Trophoblast cell (in vitro differentiated cells and primary cell): ENCODE results near the gene ORAI1.
"Not testable (repeated sequence)": the region's sequence is repeated elsewhere in the genome, so short reads cannot be mapped to it uniquely, and the experiment has no call there.

Source experiments
- DNase-seq, 2 donors: peaks; one replicate each; pipeline ENCODE4 v3.0.0-alpha.2; 2016
- H2AFZ ChIP-seq: 2 replicates; pipeline ENCODE4 v1.6.1; 2013; ENCODE audit warnings: low read length, moderate library complexity, mild to moderate bottlenecking; ENCODE audit not compliant: insufficient read depth, poor library complexity
- H2AK5ac ChIP-seq: 2 replicates; pipeline ENCODE4 v1.6.1; 2013; ENCODE audit warnings: mild to moderate bottlenecking, low read length
- H2BK120ac ChIP-seq: 2 replicates; pipeline ENCODE4 v1.6.1; 2013; ENCODE audit warnings: low read length, mild to moderate bottlenecking, moderate library complexity; ENCODE audit not compliant: insufficient read depth, poor library complexity
- H2BK12ac ChIP-seq: 2 replicates; pipeline ENCODE4 v1.6.1; 2013; ENCODE audit warnings: mild to moderate bottlenecking, low read length, moderate library complexity
- H2BK5ac ChIP-seq: 2 replicates; pipeline ENCODE4 v1.6.1; 2013; ENCODE audit warnings: low read length, low read depth, moderate library complexity, mild to moderate bottlenecking; ENCODE audit not compliant: poor library complexity
- H3K14ac ChIP-seq: 2 replicates; pipeline ENCODE4 v1.6.1; 2013; ENCODE audit warnings: mild to moderate bottlenecking, low read length
- H3K18ac ChIP-seq: 2 replicates; pipeline ENCODE4 v1.6.1; 2013; ENCODE audit warnings: mild to moderate bottlenecking, low read length
- H3K23ac ChIP-seq: 2 replicates; pipeline ENCODE4 v1.6.1; 2013; ENCODE audit warnings: low read length
- H3K27ac ChIP-seq: 2 replicates; pipeline ENCODE4 v1.5.1; 2013; ENCODE audit warnings: low read depth, mild to moderate bottlenecking, inconsistent platforms, low read length, moderate library complexity
- H3K27me3 ChIP-seq: 2 replicates; pipeline ENCODE4 v1.6.1; 2013; ENCODE audit warnings: inconsistent platforms, mild to moderate bottlenecking, low read length, moderate library complexity; ENCODE audit not compliant: insufficient read depth
- H3K36me3 ChIP-seq, 2 experiments: 1 replicate in 1 of 2; 2 replicates in 1 of 2; pipeline ENCODE4 v1.6.1; 2013; ENCODE audit warnings: low read length in 2 of 2, mild to moderate bottlenecking in 2 of 2, moderate library complexity in 1 of 2; ENCODE audit not compliant: insufficient read depth in 2 of 2, control insufficient read depth in 1 of 2
- H3K4ac ChIP-seq: 2 replicates; pipeline ENCODE4 v1.6.1; 2013; ENCODE audit warnings: low read depth, mild to moderate bottlenecking, low read length, moderate library complexity
- H3K4me1 ChIP-seq, 2 experiments: 1 replicate in 1 of 2; 2 replicates in 1 of 2; pipeline ENCODE4 v1.6.1; 2013; ENCODE audit warnings: low read length in 2 of 2, mild to moderate bottlenecking in 2 of 2, moderate library complexity in 1 of 2; ENCODE audit not compliant: insufficient read depth in 2 of 2, control insufficient read depth in 1 of 2
- H3K4me2 ChIP-seq: 2 replicates; pipeline ENCODE4 v1.6.1; 2013; ENCODE audit warnings: inconsistent platforms, mild to moderate bottlenecking, low read length, moderate library complexity
- H3K4me3 ChIP-seq: 2 replicates; pipeline ENCODE4 v1.5.1; 2013; ENCODE audit warnings: mild to moderate bottlenecking, low read depth, low read length, inconsistent platforms
- H3K79me1 ChIP-seq: one replicate; pipeline ENCODE4 v1.6.1; 2013; ENCODE audit warnings: low read length
- H3K79me2 ChIP-seq: 2 replicates; pipeline ENCODE4 v1.6.1; 2013; ENCODE audit warnings: low read length, mild to moderate bottlenecking; ENCODE audit not compliant: control insufficient read depth, insufficient read depth, poor library complexity
- H3K9ac ChIP-seq: 2 replicates; pipeline ENCODE4 v1.6.1; 2013; ENCODE audit warnings: mild to moderate bottlenecking, low read length
- H3K9me3 ChIP-seq: 2 replicates; pipeline ENCODE4 v1.6.1; 2013; ENCODE audit warnings: low read depth, mild to moderate bottlenecking, control low read depth, inconsistent platforms, low read length; ENCODE audit not compliant: insufficient read depth
- H4K12ac ChIP-seq: 2 replicates; pipeline ENCODE4 v1.6.1; 2013; ENCODE audit warnings: low read depth, mild to moderate bottlenecking, low read length, moderate library complexity
- H4K8ac ChIP-seq: 2 replicates; pipeline ENCODE4 v1.6.1; 2013; ENCODE audit warnings: low read depth, mild to moderate bottlenecking, low read length, moderate library complexity
- H4K91ac ChIP-seq: one replicate; pipeline ENCODE4 v1.6.1; 2013; ENCODE audit warnings: low read depth, mild to moderate bottlenecking, low read length, moderate library complexity
- WGBS: extraction: QIAGEN DNeasy Blood & Tissue Kit; methylation state at CpG from one replicate; pipeline ENCODE4 v1.1.7; 2013; ENCODE audit warnings: missing lambda C conversion rate; ENCODE audit not compliant: insufficient read length, insufficient coverage; ENCODE audit errors: extremely low coverage; 5-methylcytosine and 5-hydroxymethylcytosine counted together

ORAI1 gene

GRCh38 chr12:121580959-121581685, 45.2 kb upstream of the ORAI1 start, which contains the start of gene KDM2B:
TSS of gene KDM2B (minus strand) at chr12:121581023. CDS start at chr12:121580911, 112 bp downstream.
- WGBS, result no CpG with 5 or more reads among the region's 23 CpGs
- peaks cover 6% of the 10 kb centered on the region for H3K79me2 ChIP-seq
- H3K4ac ChIP-seq, result peak within 1 kb of the TSS; percentile 29
- no peaks in the 10 kb centered on the region for H3K9me3 ChIP-seq
- peaks cover 23 to 42% of the 10 kb centered on the region in 2 experiments for H3K4me1 ChIP-seq
- H2BK120ac ChIP-seq, result peak within 1 kb of the TSS; percentile 84
- H2AFZ ChIP-seq, result peak within 1 kb of the TSS; percentile 40
- H4K91ac ChIP-seq, result peak within 1 kb of the TSS; percentile 82
- DNase-seq, result peak; percentile 27 to 67
- peak within 1 kb of the TSS; percentile 89 for H3K4me2 ChIP-seq
- no peak within 1 kb of the TSS for H3K23ac ChIP-seq
- H2BK12ac ChIP-seq, result no peak within 1 kb of the TSS
- H2AK5ac ChIP-seq, result no peak within 1 kb of the TSS
- H3K36me3 ChIP-seq, result no peaks in the 10 kb centered on the region
- H3K79me1 ChIP-seq, result peaks cover 35% of the 10 kb centered on the region
- H2BK5ac ChIP-seq, result peak within 1 kb of the TSS; percentile 75
- H3K27ac ChIP-seq, result peak within 1 kb of the TSS; percentile 79
- H3K27me3 ChIP-seq, result no peaks in the 10 kb centered on the region
- peak within 1 kb of the TSS; percentile 79 for H3K18ac ChIP-seq
- H4K12ac ChIP-seq, result peak within 1 kb of the TSS; percentile 59
- peak within 1 kb of the TSS; percentile 6 for H3K9ac ChIP-seq
- peak within 1 kb of the TSS; percentile 72 for H3K4me3 ChIP-seq
- H4K8ac ChIP-seq, result peak within 1 kb of the TSS; percentile 48
- peak within 1 kb of the TSS; percentile 71 for H3K14ac ChIP-seq

GRCh38 chr12:121581686-121582429, 44.5 kb upstream of the ORAI1 start:
- H3K36me3 ChIP-seq, result no peaks in the 10 kb centered on the region
- no peak overlapping the region for H2AFZ ChIP-seq
- no peak overlapping the region for H3K4ac ChIP-seq
- peak overlapping the region; percentile 45 for H3K4me2 ChIP-seq
- H3K79me2 ChIP-seq, result peaks cover 4% of the 10 kb centered on the region
- H3K27ac ChIP-seq, result peak overlapping the region; percentile 47
- no peak overlapping the region for H3K4me3 ChIP-seq
- H3K23ac ChIP-seq, result no peak overlapping the region
- no peaks in the 10 kb centered on the region for H3K27me3 ChIP-seq
- H3K9me3 ChIP-seq, result no peaks in the 10 kb centered on the region
- no peak overlapping the region for H3K14ac ChIP-seq
- no peak overlapping the region for H3K9ac ChIP-seq
- no peak for DNase-seq
- peaks cover 29% of the 10 kb centered on the region for H3K79me1 ChIP-seq
- no peak overlapping the region for H3K18ac ChIP-seq
- no CpG with 5 or more reads among the region's 17 CpGs for WGBS
- no peak overlapping the region for H4K91ac ChIP-seq
- H2AK5ac ChIP-seq, result no peak overlapping the region
- H4K8ac ChIP-seq, result peak overlapping the region; percentile 46
- peak overlapping the region; percentile 29 for H2BK12ac ChIP-seq
- no peak overlapping the region for H2BK120ac ChIP-seq
- no peak overlapping the region for H4K12ac ChIP-seq
- H3K4me1 ChIP-seq, result peaks cover 21 to 35% of the 10 kb centered on the region in 2 experiments
- H2BK5ac ChIP-seq, result no peak overlapping the region

DNA sequence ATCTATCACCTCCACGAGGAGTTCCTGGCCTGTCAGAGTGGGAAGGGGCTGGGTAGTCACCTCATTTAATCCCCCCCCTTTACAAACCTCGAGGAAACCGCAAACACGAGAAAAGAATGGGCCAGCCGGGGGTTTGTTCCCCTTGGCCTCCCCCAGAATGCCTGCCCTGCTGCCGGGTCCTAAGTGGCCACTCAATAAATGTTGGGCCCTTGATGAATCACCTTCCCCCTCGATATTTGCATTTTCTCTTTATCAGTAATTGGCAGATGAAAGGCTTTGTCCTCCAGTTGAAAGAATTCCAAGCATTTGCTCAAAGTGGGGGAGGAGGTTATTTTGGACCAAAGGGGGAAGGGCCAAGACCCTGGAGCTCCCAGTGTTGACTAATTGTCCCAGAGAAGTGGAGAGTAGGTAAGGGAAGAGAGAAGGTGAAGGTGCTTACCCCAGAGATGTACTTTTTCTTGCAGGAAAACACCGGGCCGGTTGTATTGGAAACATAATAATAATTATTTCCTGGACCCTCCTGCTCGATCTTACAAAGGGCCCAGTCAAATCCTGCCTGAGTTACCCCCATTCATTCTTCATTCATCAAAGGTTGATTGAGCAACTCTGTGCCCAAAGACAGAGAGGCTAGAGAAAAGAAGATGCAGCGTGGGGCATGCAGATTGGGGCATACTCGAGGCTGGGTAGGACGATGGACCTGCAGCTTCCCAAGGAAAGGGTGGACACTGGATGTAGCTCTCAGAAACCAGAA, 43.6 kb upstream of the ORAI1 start:
- H3K4ac ChIP-seq, result peak overlapping the region; percentile 28
- no peak overlapping the region for H4K8ac ChIP-seq
- peak overlapping the region; percentile 50 for H2BK120ac ChIP-seq
- H3K18ac ChIP-seq, result no peak overlapping the region
- no peak for DNase-seq
- H3K4me2 ChIP-seq, result peak overlapping the region; percentile 48
- H3K9me3 ChIP-seq, result no peaks in the 10 kb centered on the region
- H3K23ac ChIP-seq, result no peak overlapping the region
- H3K79me1 ChIP-seq, result peaks cover 23% of the 10 kb centered on the region
- H4K91ac ChIP-seq, result peak overlapping the region; percentile 26
- H3K14ac ChIP-seq, result no peak overlapping the region
- no peaks in the 10 kb centered on the region for H3K36me3 ChIP-seq
- peak overlapping the region; percentile 56 for H3K27ac ChIP-seq
- H2AFZ ChIP-seq, result no peak overlapping the region
- H3K4me3 ChIP-seq, result no peak overlapping the region
- H3K79me2 ChIP-seq, result peaks cover 4% of the 10 kb centered on the region
- peaks cover 16 to 29% of the 10 kb centered on the region in 2 experiments for H3K4me1 ChIP-seq
- no peak overlapping the region for H4K12ac ChIP-seq
- H2AK5ac ChIP-seq, result no peak overlapping the region
- no peaks in the 10 kb centered on the region for H3K27me3 ChIP-seq
- no peak overlapping the region for H3K9ac ChIP-seq
- no CpG with 5 or more reads among the region's 13 CpGs for WGBS
- H2BK5ac ChIP-seq, result peak overlapping the region; percentile 63
- H2BK12ac ChIP-seq, result peak overlapping the region; percentile 55

DNA sequence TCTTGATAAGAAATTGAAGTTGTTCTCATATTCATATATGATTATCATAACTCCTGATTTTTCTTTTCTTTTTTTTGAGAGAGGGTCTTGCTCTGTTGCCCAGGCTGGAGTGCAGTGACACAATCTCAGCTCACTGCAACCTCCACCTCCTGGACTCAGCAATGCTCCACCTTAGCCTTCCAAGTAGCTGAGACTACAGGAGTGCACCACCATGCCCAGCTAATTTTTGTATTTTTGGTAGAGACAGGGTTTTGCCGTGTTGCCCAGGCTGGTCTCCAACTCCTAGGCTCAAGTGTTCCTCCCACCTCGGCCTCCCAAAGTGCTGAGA, 43.0 kb upstream of the ORAI1 start:
- H4K8ac ChIP-seq, H3K36me3 ChIP-seq, H3K18ac ChIP-seq, DNase-seq, H3K9me3 ChIP-seq, H3K27ac ChIP-seq, H3K4ac ChIP-seq, H3K9ac ChIP-seq, H3K23ac ChIP-seq, H3K4me2 ChIP-seq, H3K79me2 ChIP-seq, H3K27me3 ChIP-seq, H2AFZ ChIP-seq, H2BK12ac ChIP-seq, H4K12ac ChIP-seq, H3K14ac ChIP-seq, H2AK5ac ChIP-seq, H2BK120ac ChIP-seq, H3K4me3 ChIP-seq: not testable (repeated sequence)
- Histone ChIP-seq H3K79me1 (peaks cover 18% of the 10 kb centered on the region), H4K91ac (peak overlapping the region; percentile 26), H3K4me1 (peaks cover 10 to 24% of the 10 kb centered on the region in 2 experiments), H2BK5ac (peak overlapping the region; percentile 18)
- no CpG with 5 or more reads among the region's 2 CpGs for WGBS
